ENCODE data around the gene SDR42E2.

DNA sequence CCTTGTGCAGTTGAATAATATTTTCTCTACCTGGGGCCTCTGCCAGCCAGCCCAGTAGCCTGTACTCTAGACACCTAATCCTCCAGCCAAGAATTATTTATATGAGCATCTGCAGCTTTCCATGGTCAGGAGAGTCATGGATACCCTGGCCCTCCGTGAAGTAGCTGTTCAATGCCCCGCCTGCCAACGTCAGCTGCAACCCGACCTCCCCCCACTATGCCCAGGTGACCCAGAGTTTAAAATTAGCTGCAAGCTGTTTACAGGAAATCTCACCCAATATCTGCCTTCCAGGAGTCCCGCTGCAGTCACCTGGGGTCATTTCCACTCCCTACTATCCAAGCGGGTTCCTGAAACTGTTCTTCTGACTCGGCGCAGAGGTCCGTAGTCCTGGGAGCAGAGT lies 12.3 kb downstream of the SDR42E2 start:
- TF ChIP-seq, protein P1, sequence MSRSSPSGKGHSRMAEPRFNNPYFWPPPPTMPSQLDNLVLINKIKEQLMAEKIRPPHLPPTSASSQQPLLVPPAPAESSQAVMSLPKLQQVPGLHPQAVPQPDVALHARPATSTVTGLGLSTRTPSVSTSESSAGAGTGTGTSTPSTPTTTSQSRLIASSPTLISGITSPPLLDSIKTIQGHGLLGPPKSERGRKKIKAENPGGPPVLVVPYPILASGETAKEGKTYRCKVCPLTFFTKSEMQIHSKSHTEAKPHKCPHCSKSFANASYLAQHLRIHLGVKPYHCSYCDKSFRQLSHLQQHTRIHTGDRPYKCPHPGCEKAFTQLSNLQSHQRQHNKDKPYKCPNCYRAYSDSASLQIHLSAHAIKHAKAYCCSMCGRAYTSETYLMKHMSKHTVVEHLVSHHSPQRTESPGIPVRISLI (tag by site-specific recombination; IDR thresholded peaks at IDR 0.05), result no peak
- TF ChIP-seq CTCF (tag by site-specific recombination; IDR thresholded peaks at IDR 0.05) (no peak), ZNF18 (tag by site-specific recombination; IDR thresholded peaks at IDR 0.05) (no peak), BCL11A (tag by site-specific recombination; IDR thresholded peaks at IDR 0.05; ENCODE audit: low read depth) (no peak), ZNF174 (tag by site-specific recombination; IDR thresholded peaks at IDR 0.05) (no peak), ZBTB17 (tag by site-specific recombination; IDR thresholded peaks at IDR 0.05) (no peak), ZBTB1 (tag by site-specific recombination; IDR thresholded peaks at IDR 0.05) (no peak), EGR2 (tag by site-specific recombination; IDR thresholded peaks at IDR 0.05; ENCODE audit: low read depth) (no peak), ZBTB48 (tag by site-specific recombination; IDR thresholded peaks at IDR 0.05) (no peak), ZBTB7A (tag by site-specific recombination; IDR thresholded peaks at IDR 0.05; ENCODE audit: low read depth) (no peak), TCF7L2 (IDR thresholded peaks at IDR 0.05; ENCODE audit: borderline replicate concordance, low read depth, low read length) (no peak)
- TF ChIP-seq, protein P2, sequence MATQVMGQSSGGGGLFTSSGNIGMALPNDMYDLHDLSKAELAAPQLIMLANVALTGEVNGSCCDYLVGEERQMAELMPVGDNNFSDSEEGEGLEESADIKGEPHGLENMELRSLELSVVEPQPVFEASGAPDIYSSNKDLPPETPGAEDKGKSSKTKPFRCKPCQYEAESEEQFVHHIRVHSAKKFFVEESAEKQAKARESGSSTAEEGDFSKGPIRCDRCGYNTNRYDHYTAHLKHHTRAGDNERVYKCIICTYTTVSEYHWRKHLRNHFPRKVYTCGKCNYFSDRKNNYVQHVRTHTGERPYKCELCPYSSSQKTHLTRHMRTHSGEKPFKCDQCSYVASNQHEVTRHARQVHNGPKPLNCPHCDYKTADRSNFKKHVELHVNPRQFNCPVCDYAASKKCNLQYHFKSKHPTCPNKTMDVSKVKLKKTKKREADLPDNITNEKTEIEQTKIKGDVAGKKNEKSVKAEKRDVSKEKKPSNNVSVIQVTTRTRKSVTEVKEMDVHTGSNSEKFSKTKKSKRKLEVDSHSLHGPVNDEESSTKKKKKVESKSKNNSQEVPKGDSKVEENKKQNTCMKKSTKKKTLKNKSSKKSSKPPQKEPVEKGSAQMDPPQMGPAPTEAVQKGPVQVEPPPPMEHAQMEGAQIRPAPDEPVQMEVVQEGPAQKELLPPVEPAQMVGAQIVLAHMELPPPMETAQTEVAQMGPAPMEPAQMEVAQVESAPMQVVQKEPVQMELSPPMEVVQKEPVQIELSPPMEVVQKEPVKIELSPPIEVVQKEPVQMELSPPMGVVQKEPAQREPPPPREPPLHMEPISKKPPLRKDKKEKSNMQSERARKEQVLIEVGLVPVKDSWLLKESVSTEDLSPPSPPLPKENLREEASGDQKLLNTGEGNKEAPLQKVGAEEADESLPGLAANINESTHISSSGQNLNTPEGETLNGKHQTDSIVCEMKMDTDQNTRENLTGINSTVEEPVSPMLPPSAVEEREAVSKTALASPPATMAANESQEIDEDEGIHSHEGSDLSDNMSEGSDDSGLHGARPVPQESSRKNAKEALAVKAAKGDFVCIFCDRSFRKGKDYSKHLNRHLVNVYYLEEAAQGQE (tag by site-specific recombination; IDR thresholded peaks at IDR 0.05), result no peak
- TF ChIP-seq, protein P3, sequence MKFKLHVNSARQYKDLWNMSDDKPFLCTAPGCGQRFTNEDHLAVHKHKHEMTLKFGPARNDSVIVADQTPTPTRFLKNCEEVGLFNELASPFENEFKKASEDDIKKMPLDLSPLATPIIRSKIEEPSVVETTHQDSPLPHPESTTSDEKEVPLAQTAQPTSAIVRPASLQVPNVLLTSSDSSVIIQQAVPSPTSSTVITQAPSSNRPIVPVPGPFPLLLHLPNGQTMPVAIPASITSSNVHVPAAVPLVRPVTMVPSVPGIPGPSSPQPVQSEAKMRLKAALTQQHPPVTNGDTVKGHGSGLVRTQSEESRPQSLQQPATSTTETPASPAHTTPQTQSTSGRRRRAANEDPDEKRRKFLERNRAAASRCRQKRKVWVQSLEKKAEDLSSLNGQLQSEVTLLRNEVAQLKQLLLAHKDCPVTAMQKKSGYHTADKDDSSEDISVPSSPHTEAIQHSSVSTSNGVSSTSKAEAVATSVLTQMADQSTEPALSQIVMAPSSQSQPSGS (tag by site-specific recombination; IDR thresholded peaks at IDR 0.05; ENCODE audit: low read depth), result no peak
- TF ChIP-seq, protein P4, sequence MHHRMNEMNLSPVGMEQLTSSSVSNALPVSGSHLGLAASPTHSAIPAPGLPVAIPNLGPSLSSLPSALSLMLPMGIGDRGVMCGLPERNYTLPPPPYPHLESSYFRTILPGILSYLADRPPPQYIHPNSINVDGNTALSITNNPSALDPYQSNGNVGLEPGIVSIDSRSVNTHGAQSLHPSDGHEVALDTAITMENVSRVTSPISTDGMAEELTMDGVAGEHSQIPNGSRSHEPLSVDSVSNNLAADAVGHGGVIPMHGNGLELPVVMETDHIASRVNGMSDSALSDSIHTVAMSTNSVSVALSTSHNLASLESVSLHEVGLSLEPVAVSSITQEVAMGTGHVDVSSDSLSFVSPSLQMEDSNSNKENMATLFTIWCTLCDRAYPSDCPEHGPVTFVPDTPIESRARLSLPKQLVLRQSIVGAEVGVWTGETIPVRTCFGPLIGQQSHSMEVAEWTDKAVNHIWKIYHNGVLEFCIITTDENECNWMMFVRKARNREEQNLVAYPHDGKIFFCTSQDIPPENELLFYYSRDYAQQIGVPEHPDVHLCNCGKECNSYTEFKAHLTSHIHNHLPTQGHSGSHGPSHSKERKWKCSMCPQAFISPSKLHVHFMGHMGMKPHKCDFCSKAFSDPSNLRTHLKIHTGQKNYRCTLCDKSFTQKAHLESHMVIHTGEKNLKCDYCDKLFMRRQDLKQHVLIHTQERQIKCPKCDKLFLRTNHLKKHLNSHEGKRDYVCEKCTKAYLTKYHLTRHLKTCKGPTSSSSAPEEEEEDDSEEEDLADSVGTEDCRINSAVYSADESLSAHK (tag by site-specific recombination; IDR thresholded peaks at IDR 0.05), result no peak

Data from HEK293 (cell line).